ENCODE data around the gene SYCP3.

DNA sequence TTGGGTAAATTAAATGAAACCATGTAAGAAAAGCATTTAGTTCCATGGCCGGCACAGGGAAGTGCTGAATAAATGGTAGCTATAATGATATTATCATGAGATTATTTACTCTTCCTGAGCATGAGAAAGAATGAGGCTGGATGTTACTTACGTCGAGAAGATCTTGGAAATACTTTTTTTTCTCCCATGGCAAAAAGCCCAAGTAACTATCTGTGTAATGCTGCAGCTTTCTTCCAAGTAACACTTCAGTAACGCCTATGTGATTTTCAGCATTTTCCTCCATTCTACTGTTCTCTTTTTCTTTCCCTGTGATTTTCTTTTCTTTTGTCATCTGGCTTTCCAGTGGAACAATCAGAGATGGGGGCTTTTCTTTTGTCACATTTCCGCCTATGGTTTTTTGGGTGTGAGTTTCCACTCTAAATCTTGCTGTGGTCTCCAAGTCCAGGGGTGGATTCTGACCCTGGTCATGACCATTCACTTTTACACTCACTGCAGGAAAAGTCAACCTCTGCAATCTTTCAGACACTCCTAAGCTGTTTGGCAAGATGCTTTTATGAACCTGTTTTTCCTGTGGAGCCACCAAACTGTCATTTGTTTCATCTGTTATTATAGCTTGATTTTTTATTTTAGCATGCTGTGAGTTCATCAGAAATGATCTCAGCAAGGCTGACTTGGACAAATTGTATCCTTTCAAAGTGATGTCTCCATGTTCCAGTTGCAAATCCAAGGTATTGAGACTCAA is 25.0 kb upstream of the SYCP3 start:
- TF ChIP-seq KDM1A (IDR thresholded peaks at IDR 0.05; ENCODE audit: borderline replicate concordance, low read length) (no peak), GABPA (IDR thresholded peaks at IDR 0.05; ENCODE audit: borderline replicate concordance, insufficient read depth, low read length) (no peak), ZNF274 (IDR thresholded peaks at IDR 0.05; ENCODE audit: borderline replicate concordance, extremely low read depth, low read length) (no peak), FOSL1 (IDR thresholded peaks at IDR 0.05; ENCODE audit: insufficient read depth, low read depth, low read length) (no peak), POLR2A (IDR thresholded peaks at IDR 0.05; ENCODE audit: control extremely low read depth in 1 of 2, low read depth in 2 of 2, low read length in 2 of 2) (no peak), TAF1 (IDR thresholded peaks at IDR 0.05; ENCODE audit: low read depth, low read length) (no peak), POLR2AphosphoS5 (IDR thresholded peaks at IDR 0.05; ENCODE audit: low read depth, low read length) (no peak), EP300 (IDR thresholded peaks at IDR 0.05; ENCODE audit: borderline replicate concordance in 1 of 2, low read depth in 2 of 2, low read length in 2 of 2) (no peak)
- TF ChIP-seq, protein P1, sequence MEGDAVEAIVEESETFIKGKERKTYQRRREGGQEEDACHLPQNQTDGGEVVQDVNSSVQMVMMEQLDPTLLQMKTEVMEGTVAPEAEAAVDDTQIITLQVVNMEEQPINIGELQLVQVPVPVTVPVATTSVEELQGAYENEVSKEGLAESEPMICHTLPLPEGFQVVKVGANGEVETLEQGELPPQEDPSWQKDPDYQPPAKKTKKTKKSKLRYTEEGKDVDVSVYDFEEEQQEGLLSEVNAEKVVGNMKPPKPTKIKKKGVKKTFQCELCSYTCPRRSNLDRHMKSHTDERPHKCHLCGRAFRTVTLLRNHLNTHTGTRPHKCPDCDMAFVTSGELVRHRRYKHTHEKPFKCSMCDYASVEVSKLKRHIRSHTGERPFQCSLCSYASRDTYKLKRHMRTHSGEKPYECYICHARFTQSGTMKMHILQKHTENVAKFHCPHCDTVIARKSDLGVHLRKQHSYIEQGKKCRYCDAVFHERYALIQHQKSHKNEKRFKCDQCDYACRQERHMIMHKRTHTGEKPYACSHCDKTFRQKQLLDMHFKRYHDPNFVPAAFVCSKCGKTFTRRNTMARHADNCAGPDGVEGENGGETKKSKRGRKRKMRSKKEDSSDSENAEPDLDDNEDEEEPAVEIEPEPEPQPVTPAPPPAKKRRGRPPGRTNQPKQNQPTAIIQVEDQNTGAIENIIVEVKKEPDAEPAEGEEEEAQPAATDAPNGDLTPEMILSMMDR (IDR thresholded peaks at IDR 0.05; ENCODE audit: control extremely low read depth in 1 of 3, insufficient read depth in 1 of 3, low read depth in 1 of 3, low read length in 3 of 3), result no peak

Measured in H1 (cell line).